ENCODE measurements around the gene SPEG.

SPEG gene

GRCh38 chr2:219525533-219526232, 91.0 kb downstream of the SPEG start:
- Histone ChIP-seq H3K27ac (no peak overlapping the region), H3K4me3 (no peak overlapping the region), H3K9me3 (ENCODE audit: low read depth, low read length) (no peaks in the 10 kb centered on the region), H3K9ac (ENCODE audit: insufficient read length) (no peak overlapping the region), H3K36me3 (ENCODE audit: insufficient read depth, low read length) (no peaks in the 10 kb centered on the region)
- TF ChIP-seq FOXP2 (optimal IDR thresholded peaks at IDR 0.05; ENCODE audit: control extremely low read depth, extremely low read length, insufficient read depth), result no peak
- TF ChIP-seq EZH2 (IDR thresholded peaks at IDR 0.05), result no peak
- TF ChIP-seq POLR2AphosphoS5 (IDR thresholded peaks at IDR 0.05; ENCODE audit: borderline replicate concordance, low read depth, low read length), result no peak
- no peak for DNase-seq (ENCODE audit: low read depth, low spot score)

GRCh38 chr2:219526320-219527075, 91.9 kb downstream of the SPEG start:
- Histone ChIP-seq H3K9ac (ENCODE audit: insufficient read length) (no peak overlapping the region), H3K4me3 (no peak overlapping the region), H3K36me3 (ENCODE audit: insufficient read depth, low read length) (no peaks in the 10 kb centered on the region), H3K9me3 (ENCODE audit: low read depth, low read length) (no peaks in the 10 kb centered on the region), H3K27ac (no peak overlapping the region)
- no peak for TF ChIP-seq EZH2 (IDR thresholded peaks at IDR 0.05)
- no peak for DNase-seq (ENCODE audit: low read depth, low spot score)

GRCh38 chr2:219527076-219527394, 92.4 kb downstream of the SPEG start:
- H3K9ac ChIP-seq (ENCODE audit: insufficient read length), result no peak overlapping the region
- no peaks in the 10 kb centered on the region for H3K9me3 ChIP-seq (ENCODE audit: low read depth, low read length)
- TF ChIP-seq POLR2AphosphoS5 (IDR thresholded peaks at IDR 0.05; ENCODE audit: borderline replicate concordance, low read depth, low read length), result no peak
- TF ChIP-seq FOXP2 (optimal IDR thresholded peaks at IDR 0.05; ENCODE audit: control extremely low read depth, extremely low read length, insufficient read depth), result no peak
- no peak for TF ChIP-seq EZH2 (IDR thresholded peaks at IDR 0.05)
- DNase-seq (ENCODE audit: low read depth, low spot score), result no peak
- H3K36me3 ChIP-seq (ENCODE audit: insufficient read depth, low read length), result no peaks in the 10 kb centered on the region
- H3K27ac ChIP-seq, result no peak overlapping the region
- no peak overlapping the region for H3K4me3 ChIP-seq

GRCh38 chr2:219527472-219527871, 92.8 kb downstream of the SPEG start:
- no peak overlapping the region for H3K9ac ChIP-seq (ENCODE audit: insufficient read length)
- H3K27ac ChIP-seq, result no peak overlapping the region
- no peaks in the 10 kb centered on the region for H3K9me3 ChIP-seq (ENCODE audit: low read depth, low read length)
- H3K4me3 ChIP-seq, result no peak overlapping the region
- H3K36me3 ChIP-seq (ENCODE audit: insufficient read depth, low read length), result no peaks in the 10 kb centered on the region
- TF ChIP-seq FOXP2 (optimal IDR thresholded peaks at IDR 0.05; ENCODE audit: control extremely low read depth, extremely low read length, insufficient read depth), result no peak
- TF ChIP-seq EZH2 (IDR thresholded peaks at IDR 0.05), result no peak
- TF ChIP-seq POLR2AphosphoS5 (IDR thresholded peaks at IDR 0.05; ENCODE audit: borderline replicate concordance, low read depth, low read length), result no peak
- no peak for DNase-seq (ENCODE audit: low read depth, low spot score)

GRCh38 chr2:219530048-219530963, 95.7 kb downstream of the SPEG start:
- TF ChIP-seq POLR2AphosphoS5 (IDR thresholded peaks at IDR 0.05; ENCODE audit: borderline replicate concordance, low read depth, low read length) (no peak), FOXP2 (optimal IDR thresholded peaks at IDR 0.05; ENCODE audit: control extremely low read depth, extremely low read length, insufficient read depth) (no peak), EZH2 (IDR thresholded peaks at IDR 0.05) (no peak)
- Histone ChIP-seq H3K4me3 (peak overlapping the region; percentile 17; the same call in 1 of the 2 replicates), H3K36me3 (ENCODE audit: insufficient read depth, low read length) (no peaks in the 10 kb centered on the region), H3K9ac (ENCODE audit: insufficient read length) (no peak overlapping the region), H3K27ac (no peak overlapping the region), H3K9me3 (ENCODE audit: low read depth, low read length) (no peaks in the 10 kb centered on the region)
- no peak for DNase-seq (ENCODE audit: low read depth, low spot score)

- Histone ChIP-seq H3K36me3 (ENCODE audit: insufficient read depth, low read length) (no peaks in the 10 kb centered on the region), H3K9me3 (ENCODE audit: low read depth, low read length) (no peaks in the 10 kb centered on the region), H3K27ac (no peak overlapping the region), H3K4me3 (no peak overlapping the region), H3K9ac (ENCODE audit: insufficient read length) (no peak overlapping the region)
- no peak for DNase-seq (ENCODE audit: low read depth, low spot score)
- TF ChIP-seq EZH2 (IDR thresholded peaks at IDR 0.05) (no peak), POLR2AphosphoS5 (IDR thresholded peaks at IDR 0.05; ENCODE audit: borderline replicate concordance, low read depth, low read length) (no peak), FOXP2 (optimal IDR thresholded peaks at IDR 0.05; ENCODE audit: control extremely low read depth, extremely low read length, insufficient read depth) (no peak)
Measured at GRCh38 chr2:219531639-219532377, 97.2 kb downstream of the SPEG start.

- no peak for TF ChIP-seq POLR2AphosphoS5 (IDR thresholded peaks at IDR 0.05; ENCODE audit: borderline replicate concordance, low read depth, low read length)
- Histone ChIP-seq H3K9me3 (ENCODE audit: low read depth, low read length) (no peaks in the 10 kb centered on the region), H3K27ac (no peak overlapping the region), H3K4me3 (no peak overlapping the region), H3K36me3 (ENCODE audit: insufficient read depth, low read length) (no peaks in the 10 kb centered on the region), H3K9ac (ENCODE audit: insufficient read length) (no peak overlapping the region)
- DNase-seq (ENCODE audit: low read depth, low spot score), result no peak
Measured at GRCh38 chr2:219532378-219532649, 97.7 kb downstream of the SPEG start.

All from SK-N-MC (cell line).